ENCODE data around the gene TAF1. TPM values are rescaled to one million over a fixed set of nuclear protein-coding genes. Genes with fewer than 3 reads are reported as not detected.

Gene TAF1, protein sequence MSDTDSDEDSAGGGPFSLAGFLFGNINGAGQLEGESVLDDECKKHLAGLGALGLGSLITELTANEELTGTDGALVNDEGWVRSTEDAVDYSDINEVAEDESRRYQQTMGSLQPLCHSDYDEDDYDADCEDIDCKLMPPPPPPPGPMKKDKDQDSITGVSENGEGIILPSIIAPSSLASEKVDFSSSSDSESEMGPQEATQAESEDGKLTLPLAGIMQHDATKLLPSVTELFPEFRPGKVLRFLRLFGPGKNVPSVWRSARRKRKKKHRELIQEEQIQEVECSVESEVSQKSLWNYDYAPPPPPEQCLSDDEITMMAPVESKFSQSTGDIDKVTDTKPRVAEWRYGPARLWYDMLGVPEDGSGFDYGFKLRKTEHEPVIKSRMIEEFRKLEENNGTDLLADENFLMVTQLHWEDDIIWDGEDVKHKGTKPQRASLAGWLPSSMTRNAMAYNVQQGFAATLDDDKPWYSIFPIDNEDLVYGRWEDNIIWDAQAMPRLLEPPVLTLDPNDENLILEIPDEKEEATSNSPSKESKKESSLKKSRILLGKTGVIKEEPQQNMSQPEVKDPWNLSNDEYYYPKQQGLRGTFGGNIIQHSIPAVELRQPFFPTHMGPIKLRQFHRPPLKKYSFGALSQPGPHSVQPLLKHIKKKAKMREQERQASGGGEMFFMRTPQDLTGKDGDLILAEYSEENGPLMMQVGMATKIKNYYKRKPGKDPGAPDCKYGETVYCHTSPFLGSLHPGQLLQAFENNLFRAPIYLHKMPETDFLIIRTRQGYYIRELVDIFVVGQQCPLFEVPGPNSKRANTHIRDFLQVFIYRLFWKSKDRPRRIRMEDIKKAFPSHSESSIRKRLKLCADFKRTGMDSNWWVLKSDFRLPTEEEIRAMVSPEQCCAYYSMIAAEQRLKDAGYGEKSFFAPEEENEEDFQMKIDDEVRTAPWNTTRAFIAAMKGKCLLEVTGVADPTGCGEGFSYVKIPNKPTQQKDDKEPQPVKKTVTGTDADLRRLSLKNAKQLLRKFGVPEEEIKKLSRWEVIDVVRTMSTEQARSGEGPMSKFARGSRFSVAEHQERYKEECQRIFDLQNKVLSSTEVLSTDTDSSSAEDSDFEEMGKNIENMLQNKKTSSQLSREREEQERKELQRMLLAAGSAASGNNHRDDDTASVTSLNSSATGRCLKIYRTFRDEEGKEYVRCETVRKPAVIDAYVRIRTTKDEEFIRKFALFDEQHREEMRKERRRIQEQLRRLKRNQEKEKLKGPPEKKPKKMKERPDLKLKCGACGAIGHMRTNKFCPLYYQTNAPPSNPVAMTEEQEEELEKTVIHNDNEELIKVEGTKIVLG (N-terminal part only)
- 15.2 to 19.0 TPM (median 17.4 TPM) in 5 replicates for total RNA-seq (2022; extraction: Qiagen RNA extraction; ENCODE audit: low read depth)

DNA sequence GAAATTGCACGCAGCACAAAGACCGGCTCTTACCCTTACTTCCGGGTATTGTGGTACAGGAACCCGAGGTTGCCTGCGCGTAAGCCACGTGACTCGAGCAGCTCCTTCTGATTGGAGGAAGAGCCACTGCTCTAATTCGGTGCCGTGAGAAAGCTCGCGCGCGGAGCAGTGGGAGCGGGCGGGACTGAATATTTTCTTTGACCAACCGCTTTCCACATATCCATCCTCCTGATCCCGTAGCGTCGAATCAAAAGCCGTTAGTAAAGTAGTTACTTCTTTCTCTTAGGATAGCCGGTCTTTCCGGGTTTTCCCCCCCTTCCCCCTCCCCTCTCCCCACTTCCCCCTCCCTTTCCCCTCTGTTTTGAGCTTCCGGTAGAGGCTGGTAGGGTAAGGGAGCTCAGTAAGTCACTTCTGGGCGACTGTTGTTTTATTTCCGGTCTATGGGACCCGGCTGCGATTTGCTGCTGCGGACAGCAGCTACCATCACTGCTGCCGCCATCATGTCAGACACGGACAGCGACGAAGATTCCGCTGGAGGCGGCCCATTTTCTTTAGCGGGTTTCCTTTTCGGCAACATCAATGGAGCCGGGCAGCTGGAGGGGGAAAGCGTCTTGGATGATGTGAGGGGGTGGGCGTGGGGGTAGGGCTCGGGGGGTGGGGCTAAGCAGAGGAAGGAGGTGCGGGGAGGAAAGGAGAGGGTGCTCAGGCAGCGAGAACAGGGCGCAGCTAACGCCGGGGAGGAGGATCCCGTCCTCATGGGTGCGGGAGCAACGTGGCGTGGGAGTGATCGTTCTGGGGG lies at the start of gene TAF1:
Gene TAF1, plus strand, starts transcription at position 483 of the 799 bp plus-strand sequence. Its CDS starts 18 bp downstream, at position 501.

Other genes with a start within 250 kb of the TAF1 start
- gene MED12, start 247.8 kb upstream of the TAF1 start, total RNA-seq (2022; extraction: Qiagen RNA extraction; ENCODE audit: low read depth), result 8.3 to 14.3 TPM (median 14.0 TPM) in 5 replicates
- gene NLGN3, start 221.5 kb upstream of the TAF1 start, total RNA-seq (2022; extraction: Qiagen RNA extraction; ENCODE audit: low read depth), result 0.94 to 1.4 TPM (median 1.2 TPM) in 5 replicates
- 0.22 TPM in 1 of 5 replicates, not detected in the others for gene GJB1, start 143.1 kb upstream of the TAF1 start, total RNA-seq (2022; extraction: Qiagen RNA extraction; ENCODE audit: low read depth)
- gene ZMYM3, start 112.2 kb upstream of the TAF1 start, total RNA-seq (2022; extraction: Qiagen RNA extraction; ENCODE audit: low read depth), result 10.7 to 15.5 TPM (median 12.8 TPM) in 5 replicates
- 344 to 455 TPM (median 405 TPM) in 5 replicates for gene NONO, start 82.7 kb upstream of the TAF1 start, total RNA-seq (2022; extraction: Qiagen RNA extraction; ENCODE audit: low read depth)
- 0.83 to 1.5 TPM (median 0.99 TPM) in 5 replicates for gene ITGB1BP2, start 64.6 kb upstream of the TAF1 start, total RNA-seq (2022; extraction: Qiagen RNA extraction; ENCODE audit: low read depth)
- 28.5 to 51.5 TPM (median 42.9 TPM) in 5 replicates for gene OGT, start 166.7 kb downstream of the TAF1 start, total RNA-seq (2022; extraction: Qiagen RNA extraction; ENCODE audit: low read depth)
- gene GCNA, start 212.1 kb downstream of the TAF1 start, total RNA-seq (2022; extraction: Qiagen RNA extraction; ENCODE audit: low read depth), result 1.5 to 2.4 TPM (median 1.7 TPM) in 5 replicates

All from A549 treated with ZK216348 at 1 μM for 4 hours (cell line).